Glomerular visceral epithelial cell (primary cell): ENCODE results near the gene PNMA1.

Experiments used
- DNase-seq: peaks from one replicate; pipeline ENCODE4 v3.0.0-alpha.2; 2016; ENCODE audit errors: extremely low spot score

The PNMA1 gene

GRCh38 chr14:73750531-73750901 lies 36.3 kb upstream of the PNMA1 start:
- DNase-seq: no peak

- no peak for DNase-seq
Measured at GRCh38 chr14:73749706-73750530, 35.7 kb upstream of the PNMA1 start.

GRCh38 chr14:73748858-73749357 lies 34.7 kb upstream of the PNMA1 start:
- DNase-seq: no peak

DNA sequence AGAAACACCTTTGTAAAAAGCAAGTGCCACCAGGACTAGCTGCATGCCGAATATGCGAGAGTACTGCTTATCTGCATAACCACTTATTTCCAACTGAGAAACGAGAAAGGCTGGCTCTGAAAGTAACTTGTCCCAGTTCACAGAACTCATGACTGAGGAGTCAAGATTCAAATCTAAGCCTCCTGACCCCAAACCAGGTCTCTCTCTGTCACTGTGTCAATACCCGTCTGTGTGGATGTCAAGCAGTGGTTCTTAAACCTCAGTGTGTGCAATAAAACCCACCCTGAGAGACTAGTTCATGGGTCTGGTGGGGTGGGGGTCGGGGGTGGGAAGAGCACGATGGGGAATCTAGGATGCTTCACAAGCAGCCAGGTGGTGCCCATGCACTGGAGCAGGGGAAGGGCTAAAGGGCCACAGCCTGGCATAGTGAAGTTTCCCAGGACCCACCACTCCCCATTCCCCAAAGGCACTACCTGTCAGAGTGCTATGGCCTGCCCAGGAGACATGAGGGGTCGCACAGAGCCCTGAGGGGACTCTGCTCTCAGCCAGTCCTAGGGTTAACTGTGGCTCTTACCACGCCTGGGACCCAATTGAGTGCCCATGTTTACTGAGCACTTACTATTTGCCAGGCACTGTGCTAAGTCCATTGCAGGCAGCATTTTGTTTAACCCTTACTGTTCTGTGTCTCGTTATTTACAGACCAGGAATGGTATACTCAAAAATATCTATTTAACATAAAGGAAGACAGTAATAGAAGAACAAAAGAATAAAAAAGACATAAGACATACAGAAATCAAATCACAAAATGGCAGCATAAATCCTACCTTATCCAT lies 33.4 kb upstream of the PNMA1 start:
- no peak for DNase-seq

GRCh38 chr14:73746520-73747378 lies 32.6 kb upstream of the PNMA1 start:
- no peak for DNase-seq

GRCh38 chr14:73745571-73746519 lies 31.7 kb upstream of the PNMA1 start:
- DNase-seq: no peak

GRCh38 chr14:73744874-73745529 lies 30.8 kb upstream of the PNMA1 start:
- no peak for DNase-seq

DNA sequence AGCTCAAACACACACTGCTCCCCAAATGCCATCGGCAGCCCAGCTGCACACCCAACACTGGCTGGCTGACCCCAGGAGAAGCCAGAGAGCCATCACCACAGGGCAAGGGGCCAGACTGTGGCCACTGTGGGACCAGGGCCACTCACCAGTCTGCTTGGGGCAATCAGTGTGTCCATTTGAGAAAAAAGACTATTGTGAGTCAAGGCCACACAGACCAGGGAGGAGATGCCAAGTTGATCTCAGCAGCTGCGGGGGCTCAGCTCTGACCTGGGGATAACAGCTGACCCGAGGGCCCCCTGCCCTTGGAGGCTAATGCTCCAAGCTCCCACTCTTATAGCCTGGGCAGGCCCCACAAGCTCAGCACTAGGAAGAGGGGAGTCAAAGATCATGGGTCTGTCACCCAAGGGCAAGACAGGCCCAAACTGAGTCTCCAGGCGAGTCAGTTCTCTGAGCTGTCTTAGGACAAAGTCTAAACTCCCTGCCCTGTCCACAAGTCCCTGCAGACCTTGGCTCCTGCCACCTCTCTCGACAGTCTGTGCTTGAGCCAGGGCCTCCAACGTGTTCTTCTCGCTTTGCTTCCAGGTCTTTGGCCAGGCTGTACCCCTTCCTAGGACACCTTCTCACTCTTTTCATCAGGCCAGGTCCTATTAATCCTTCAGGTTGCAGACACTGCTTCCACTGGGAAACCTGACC lies 30.1 kb upstream of the PNMA1 start:
- DNase-seq: no peak

DNA sequence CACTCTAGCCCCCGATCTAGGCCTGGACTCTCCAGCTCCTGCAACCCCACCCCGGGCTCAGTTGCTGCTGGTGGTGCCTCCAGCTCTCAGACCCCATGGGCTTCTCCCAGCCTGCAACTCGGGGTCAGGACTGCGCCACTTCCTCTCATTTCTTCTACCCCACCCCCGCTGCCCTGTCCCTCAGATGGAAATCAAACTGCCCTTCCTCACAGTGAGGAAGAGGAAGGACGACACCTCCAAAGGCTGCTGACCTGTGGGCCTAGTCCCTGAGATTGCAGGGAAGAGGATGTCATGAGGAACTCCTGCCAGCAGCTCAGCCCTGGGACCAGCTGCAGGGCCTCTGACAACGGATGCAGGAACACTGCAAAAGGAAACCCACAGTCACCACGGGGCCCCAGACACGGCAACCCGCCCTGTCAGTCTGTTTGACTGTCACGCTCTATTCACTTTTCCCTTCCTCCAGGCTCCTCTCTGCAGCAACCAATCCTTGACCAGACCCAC lies 29.3 kb upstream of the PNMA1 start:
- DNase-seq: peak; percentile 69

- no peak for DNase-seq
Measured at GRCh38 chr14:73742520-73743238, 28.5 kb upstream of the PNMA1 start.

GRCh38 chr14:73741876-73742519 lies 27.8 kb upstream of the PNMA1 start:
- no peak for DNase-seq

GRCh38 chr14:73741386-73741875 lies 27.2 kb upstream of the PNMA1 start:
- peak; percentile 88 for DNase-seq

DNA sequence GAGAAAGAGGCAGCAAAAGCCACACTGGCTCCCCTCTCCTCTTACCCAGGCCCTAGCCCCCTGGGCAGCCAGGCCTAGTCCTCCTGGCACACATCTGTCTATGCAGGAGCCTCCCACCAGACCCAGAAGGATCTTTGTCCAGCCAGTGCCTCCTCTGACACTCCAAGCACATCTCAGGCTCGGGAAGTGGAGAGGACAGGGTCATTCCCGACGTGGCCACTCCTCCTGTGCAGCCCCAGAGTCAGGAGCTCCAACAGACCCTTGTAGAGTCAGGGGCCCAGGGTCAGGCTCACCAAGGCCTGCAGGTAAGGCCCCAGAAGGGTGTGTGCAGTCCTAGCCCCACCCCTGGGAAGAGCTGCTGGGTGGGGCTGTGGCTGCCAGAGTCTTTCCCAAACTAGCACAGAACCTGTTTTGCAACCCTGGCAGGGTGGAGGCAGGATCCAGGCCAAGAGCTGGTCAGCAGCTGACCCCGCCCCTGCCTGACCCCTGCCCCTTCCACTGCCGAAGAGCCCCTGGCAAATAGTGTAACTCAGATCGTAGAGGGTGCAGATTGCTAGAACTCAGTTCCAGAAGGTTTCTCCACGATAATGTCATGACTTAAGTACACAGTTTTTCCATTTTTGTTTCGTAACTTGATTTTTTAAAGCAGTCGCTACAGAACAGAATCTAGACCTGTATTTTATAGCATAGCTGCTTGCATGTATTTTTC lies 26.6 kb upstream of the PNMA1 start:
- no peak for DNase-seq

- DNase-seq: no peak
Measured at GRCh38 chr14:73739899-73740617, 25.9 kb upstream of the PNMA1 start.

GRCh38 chr14:73739174-73739898 lies 25.2 kb upstream of the PNMA1 start:
- no peak for DNase-seq
